Cardiac fibroblast (primary cell): Measurements from ENCODE around the gene CCDC102A.
A peak's percentile ranks its signal among the peaks of the same experiment; 100 is the strongest.

ENCODE experiments used
- DNase-seq, 2 donors: peaks; one replicate each; pipeline versions ENCODE4 v3.0.0 to v3.0.0-alpha.2; 2010; ENCODE audit warnings: low read depth in 2 of 2
- H3K4me3 ChIP-seq, 2 donors: replicated peaks in 1 of 2; 1 replicate in 1 of 2; 2 replicates in 1 of 2; pipeline ENCODE4 v1.5.1; 2011; ENCODE audit warnings: low read depth in 2 of 2, low read length in 2 of 2, mild to moderate bottlenecking in 2 of 2, moderate library complexity in 1 of 2
- TF ChIP-seq, protein P1 (sequence below): IDR thresholded peaks from one replicate; pipeline ENCODE4 v1.5.1; 2011; ENCODE audit warnings: low read depth, mild to moderate bottlenecking, low read length, inconsistent platforms

CCDC102A gene

DNA sequence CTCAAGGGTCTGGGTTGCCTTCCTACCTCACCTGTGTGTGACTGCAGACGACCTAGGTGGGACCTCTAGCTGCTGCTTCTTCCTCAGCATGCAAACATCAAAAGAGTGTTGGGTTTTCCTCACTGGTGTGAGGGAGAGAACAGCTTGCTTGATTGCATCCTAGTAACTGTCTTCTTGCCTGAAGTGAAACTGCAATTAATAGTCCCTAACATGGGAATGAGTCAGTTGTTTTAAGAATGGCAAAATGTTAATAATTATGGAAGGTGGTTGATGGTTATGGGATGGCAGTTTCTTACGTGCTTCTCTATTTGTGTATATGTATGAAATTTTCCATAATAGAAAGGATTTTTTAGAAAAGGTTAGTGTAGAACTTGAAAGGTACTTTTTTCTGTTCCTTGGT, 68.0 kb downstream of the CCDC102A start:
- TF ChIP-seq, protein P1, sequence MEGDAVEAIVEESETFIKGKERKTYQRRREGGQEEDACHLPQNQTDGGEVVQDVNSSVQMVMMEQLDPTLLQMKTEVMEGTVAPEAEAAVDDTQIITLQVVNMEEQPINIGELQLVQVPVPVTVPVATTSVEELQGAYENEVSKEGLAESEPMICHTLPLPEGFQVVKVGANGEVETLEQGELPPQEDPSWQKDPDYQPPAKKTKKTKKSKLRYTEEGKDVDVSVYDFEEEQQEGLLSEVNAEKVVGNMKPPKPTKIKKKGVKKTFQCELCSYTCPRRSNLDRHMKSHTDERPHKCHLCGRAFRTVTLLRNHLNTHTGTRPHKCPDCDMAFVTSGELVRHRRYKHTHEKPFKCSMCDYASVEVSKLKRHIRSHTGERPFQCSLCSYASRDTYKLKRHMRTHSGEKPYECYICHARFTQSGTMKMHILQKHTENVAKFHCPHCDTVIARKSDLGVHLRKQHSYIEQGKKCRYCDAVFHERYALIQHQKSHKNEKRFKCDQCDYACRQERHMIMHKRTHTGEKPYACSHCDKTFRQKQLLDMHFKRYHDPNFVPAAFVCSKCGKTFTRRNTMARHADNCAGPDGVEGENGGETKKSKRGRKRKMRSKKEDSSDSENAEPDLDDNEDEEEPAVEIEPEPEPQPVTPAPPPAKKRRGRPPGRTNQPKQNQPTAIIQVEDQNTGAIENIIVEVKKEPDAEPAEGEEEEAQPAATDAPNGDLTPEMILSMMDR = no peak
- DNase-seq = no peak
- H3K4me3 ChIP-seq = no peak overlapping the region

DNA sequence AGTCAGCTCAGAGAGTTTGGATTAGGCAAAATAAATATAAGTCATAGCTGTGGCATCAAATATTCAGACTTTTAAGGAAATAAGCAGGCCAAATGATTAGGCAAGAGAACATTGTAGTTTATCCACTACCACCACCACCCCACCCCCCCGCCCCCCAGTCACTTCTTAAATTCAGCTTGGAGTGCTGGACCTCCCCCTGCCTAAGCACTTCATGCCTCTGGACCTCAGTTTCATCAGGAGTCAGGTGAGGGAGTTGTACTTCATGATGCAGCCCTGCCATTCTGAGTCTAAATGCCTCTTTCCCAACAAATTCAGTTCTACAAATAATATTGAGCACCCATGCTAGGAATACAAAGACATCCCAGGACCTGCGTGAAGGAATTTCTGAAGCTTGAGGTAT, 71.8 kb downstream of the CCDC102A start:
- no peak for DNase-seq
- TF ChIP-seq, protein P1 = no peak
- no peak overlapping the region for H3K4me3 ChIP-seq

DNA sequence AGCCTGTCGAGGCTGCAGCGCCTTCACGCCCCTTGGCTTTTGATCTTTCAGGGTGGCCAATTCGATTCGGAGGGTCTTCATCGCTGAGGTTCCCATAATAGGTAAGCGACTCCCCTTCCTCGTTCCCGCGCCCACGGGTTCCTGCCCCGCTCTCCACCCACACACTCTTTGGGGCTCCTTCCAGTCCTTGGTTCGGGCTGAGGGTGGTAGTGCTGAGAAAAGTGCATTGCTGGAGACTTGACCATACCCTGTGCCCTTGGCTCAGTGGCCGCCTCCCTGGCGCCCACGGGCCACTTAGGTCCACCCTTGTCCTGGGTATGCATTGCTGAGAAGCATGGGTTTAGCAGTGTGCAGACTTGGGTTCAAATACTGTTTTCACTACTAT, 73.4 kb downstream of the CCDC102A start:
- peak in 1 of 2 donors; percentile 15 for DNase-seq
- peak overlapping the region; percentile 81 to 92 for H3K4me3 ChIP-seq
- TF ChIP-seq, protein P1 = no peak

DNA sequence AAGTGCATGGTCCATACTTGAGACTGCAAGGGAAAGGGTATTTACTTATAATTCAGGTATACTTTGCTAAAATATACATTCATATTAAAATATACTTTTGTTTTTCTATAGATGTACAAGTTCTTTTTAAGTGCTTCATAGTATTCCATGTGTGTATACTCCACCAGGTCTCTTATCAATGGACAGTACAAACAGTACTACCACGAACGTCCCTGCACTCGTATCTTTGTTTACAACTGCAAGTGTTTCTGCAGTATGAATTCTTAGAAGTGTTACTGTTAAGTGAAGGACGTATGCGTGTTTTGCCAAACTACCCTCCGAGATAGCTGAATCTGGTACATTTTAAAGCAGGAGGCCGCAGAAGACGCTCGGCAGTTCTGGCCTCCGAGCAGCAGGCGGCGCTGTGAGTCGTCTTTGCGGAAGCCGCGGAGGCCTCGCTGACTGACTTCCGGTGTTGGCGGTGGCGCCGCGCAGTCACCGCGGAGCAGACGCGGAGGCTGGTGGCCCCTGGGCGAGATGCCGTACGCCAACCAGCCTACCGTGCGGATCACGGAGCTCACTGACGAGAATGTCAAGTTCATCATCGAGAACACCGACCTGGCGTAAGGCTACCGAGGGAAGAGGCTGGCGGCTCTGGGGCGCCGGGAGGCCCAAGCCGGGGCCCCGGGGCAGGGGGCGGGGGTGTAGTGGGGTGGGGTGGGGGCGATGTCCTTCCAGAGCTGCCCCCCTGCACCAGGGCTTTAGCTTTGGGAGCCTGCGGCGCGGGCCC, 74.0 kb downstream of the CCDC102A start, which contains the start of gene POLR2C:
POLR2C (plus strand) TSS at position 471 of the 769 bp plus-strand sequence; CDS start at position 517, 46 bp downstream.
- DNase-seq = peak; percentile 89 to 90
- TF ChIP-seq, protein P1 = peak; percentile 98
- peak within 1 kb of the TSS; percentile 81 to 92 for H3K4me3 ChIP-seq
